Measurements from ENCODE around the gene METTL26. TPM values are rescaled to one million over a fixed set of nuclear protein-coding genes. Genes with fewer than 3 reads are reported as not detected.

The METTL26 gene
- total and polyA plus RNA-seq, 8 donors: 37.2 to 70.4 (median 54.5) TPM

DNA sequence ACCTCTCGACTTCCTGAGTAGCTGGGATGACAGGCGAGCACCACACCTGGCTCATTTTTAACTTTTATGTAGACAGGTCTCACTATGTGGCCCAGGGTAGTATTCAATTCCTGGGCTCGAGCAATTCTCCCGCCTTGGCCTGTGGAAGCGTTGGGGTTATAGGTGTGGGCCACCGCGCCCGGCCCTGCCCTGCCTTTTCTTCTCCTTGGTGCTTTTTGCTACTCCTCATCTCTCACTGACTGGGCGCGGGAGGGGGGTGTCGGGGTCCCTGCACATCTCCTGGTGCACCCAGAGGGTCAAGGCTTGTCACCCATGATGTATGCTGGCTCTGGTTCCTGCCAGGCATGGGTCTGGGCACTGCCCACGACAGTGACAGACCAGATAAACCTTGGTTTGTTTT lies 8.5 kb upstream of the METTL26 start:
- Histone ChIP-seq H3K27me3 (no peaks in the 10 kb centered on the region), H3K9me3 (no peaks in the 10 kb centered on the region), H3K36me3 (peaks cover 0 to 13% of the 10 kb centered on the region in 2 donors), H3K4me1 (peaks cover 24 to 65% of the 10 kb centered on the region in 2 donors), H3K27ac (no peak overlapping the region), H3K4me3 (no peak overlapping the region)
- TF ChIP-seq, protein P1, sequence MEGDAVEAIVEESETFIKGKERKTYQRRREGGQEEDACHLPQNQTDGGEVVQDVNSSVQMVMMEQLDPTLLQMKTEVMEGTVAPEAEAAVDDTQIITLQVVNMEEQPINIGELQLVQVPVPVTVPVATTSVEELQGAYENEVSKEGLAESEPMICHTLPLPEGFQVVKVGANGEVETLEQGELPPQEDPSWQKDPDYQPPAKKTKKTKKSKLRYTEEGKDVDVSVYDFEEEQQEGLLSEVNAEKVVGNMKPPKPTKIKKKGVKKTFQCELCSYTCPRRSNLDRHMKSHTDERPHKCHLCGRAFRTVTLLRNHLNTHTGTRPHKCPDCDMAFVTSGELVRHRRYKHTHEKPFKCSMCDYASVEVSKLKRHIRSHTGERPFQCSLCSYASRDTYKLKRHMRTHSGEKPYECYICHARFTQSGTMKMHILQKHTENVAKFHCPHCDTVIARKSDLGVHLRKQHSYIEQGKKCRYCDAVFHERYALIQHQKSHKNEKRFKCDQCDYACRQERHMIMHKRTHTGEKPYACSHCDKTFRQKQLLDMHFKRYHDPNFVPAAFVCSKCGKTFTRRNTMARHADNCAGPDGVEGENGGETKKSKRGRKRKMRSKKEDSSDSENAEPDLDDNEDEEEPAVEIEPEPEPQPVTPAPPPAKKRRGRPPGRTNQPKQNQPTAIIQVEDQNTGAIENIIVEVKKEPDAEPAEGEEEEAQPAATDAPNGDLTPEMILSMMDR (IDR thresholded peaks at IDR 0.05): no peak
- ATAC-seq (no peak), DNase-seq (no peak)
- intact Hi-C loops (cut with DNase I): no loop called here

DNA sequence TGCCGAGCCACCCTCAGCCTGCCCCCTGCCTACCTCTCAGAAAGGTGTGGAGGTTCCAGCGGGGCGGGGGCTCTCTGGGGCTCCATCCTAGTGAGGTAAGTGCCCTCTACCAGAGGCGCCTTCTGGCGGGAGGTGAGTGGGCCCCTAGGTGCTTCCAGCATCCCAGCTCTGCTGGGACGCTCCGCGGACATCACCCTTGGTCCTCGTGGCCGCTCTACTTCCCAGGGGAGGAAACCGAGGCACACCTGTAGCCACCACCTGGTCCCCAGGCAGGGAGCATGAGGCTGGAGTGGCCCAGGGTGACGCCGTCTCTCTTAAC lies 6.9 kb upstream of the METTL26 start:
- H3K36me3 ChIP-seq: peaks cover 0 to 13% of the 10 kb centered on the region in 2 donors
- H3K4me3 ChIP-seq: peak overlapping the region; percentile 71 to 72
- peak overlapping the region; percentile 75 to 84 for H3K27ac ChIP-seq
- no peaks in the 10 kb centered on the region for H3K27me3 ChIP-seq
- H3K4me1 ChIP-seq: peaks cover 17 to 54% of the 10 kb centered on the region in 2 donors
- no peak for ATAC-seq
- H3K9me3 ChIP-seq: no peaks in the 10 kb centered on the region
- TF ChIP-seq, protein P1 (IDR thresholded peaks at IDR 0.05): no peak
- intact Hi-C loops (cut with DNase I): no loop called here
- no peak for DNase-seq

- Histone ChIP-seq H3K4me3 (peak overlapping the region; percentile 71 to 72), H3K9me3 (no peaks in the 10 kb centered on the region), H3K36me3 (peaks cover 0 to 13% of the 10 kb centered on the region in 2 donors), H3K27ac (peak overlapping the region; percentile 75 to 84), H3K27me3 (no peaks in the 10 kb centered on the region), H3K4me1 (peaks cover 12 to 54% of the 10 kb centered on the region in 2 donors)
- ATAC-seq (peak; percentile 71), DNase-seq (peak in 2 of 4 donors; percentile 83 to 91)
- TF ChIP-seq, protein P1 (IDR thresholded peaks at IDR 0.05): no peak
- intact Hi-C loops (cut with DNase I): no loop called here
These were observed 6.3 kb upstream of the METTL26 start for GRCh38 chr16:642189-643049.

DNA sequence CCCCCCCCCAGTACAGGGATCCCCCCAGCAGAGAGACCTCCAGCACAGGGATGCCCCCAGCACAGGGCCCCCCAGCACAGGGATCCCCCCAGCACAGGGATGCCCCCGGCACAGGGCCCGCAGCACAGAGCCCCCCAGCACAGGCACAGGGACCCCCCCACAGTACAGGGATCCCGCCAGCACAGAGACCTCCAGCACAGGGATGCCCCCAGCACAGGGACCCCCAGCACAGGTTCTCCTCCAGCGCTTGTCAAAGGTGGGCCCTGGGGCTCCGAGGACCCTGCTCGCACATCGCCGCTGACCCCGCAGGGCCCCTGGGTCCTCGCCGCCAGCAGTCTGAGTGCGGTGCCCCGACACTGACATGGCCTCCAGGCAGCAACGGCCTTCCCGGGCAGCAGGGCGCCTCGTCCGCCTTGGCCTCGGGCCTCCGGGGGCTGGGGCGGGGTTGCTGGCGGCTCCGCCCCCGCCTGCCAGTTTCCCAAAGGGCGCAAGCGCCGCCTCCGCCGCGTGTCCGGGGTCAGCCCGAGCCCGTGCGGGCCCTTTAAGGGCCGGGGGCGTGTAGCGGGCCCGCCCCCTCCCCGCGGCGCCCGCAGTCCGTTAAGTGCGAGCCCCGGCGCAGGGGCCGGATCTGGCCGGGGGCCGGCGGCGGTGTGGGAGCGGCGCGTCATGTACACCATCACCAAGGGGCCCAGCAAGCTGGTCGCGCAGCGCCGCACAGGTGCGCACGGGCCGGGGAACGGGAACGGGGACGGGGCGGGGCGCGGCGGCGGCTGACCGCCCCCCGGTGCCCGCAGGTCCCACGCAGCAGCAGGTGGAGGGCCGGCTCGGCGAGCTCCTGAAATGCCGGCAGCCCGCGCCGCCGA lies 5.5 kb upstream of the METTL26 start, which contains the start of gene MCRIP2:
TSS of gene MCRIP2 (plus strand) at position 503 of the 863 bp plus-strand sequence. CDS start at position 667, 164 bp downstream.
- peaks cover 0 to 12% of the 10 kb centered on the region in 2 donors for H3K36me3 ChIP-seq
- H3K9me3 ChIP-seq: no peaks in the 10 kb centered on the region
- peak within 1 kb of the TSS; percentile 75 to 84 for H3K27ac ChIP-seq
- H3K4me1 ChIP-seq: peaks cover 12 to 48% of the 10 kb centered on the region in 2 donors
- DNase-seq (peak; percentile 54 to 97 (median 82)), ATAC-seq (peak; percentile 77)
- H3K27me3 ChIP-seq: no peaks in the 10 kb centered on the region
- TF ChIP-seq, protein P1 (IDR thresholded peaks at IDR 0.05): no peak
- intact Hi-C loops (cut with DNase I): no loop called here
- peak within 1 kb of the TSS; percentile 71 to 72 for H3K4me3 ChIP-seq

GRCh38 chr16:640614-641013 lies 4.5 kb upstream of the METTL26 start:
- no peak overlapping the region for H3K27ac ChIP-seq
- no peak for DNase-seq
- ATAC-seq: no peak
- TF ChIP-seq, protein P1 (IDR thresholded peaks at IDR 0.05): no peak
- intact Hi-C loops (cut with DNase I): no loop called here
- H3K4me1 ChIP-seq: peaks cover 12 to 41% of the 10 kb centered on the region in 2 donors
- no peaks in the 10 kb centered on the region for H3K27me3 ChIP-seq
- H3K9me3 ChIP-seq: no peaks in the 10 kb centered on the region
- H3K4me3 ChIP-seq: no peak overlapping the region
- peaks cover 0 to 7% of the 10 kb centered on the region in 2 donors for H3K36me3 ChIP-seq

Data from left lung (tissue), 10 donors.